Psoas muscle (tissue), 8 donors: ENCODE results near the gene PRRC1. TPM values are rescaled to one million over a fixed set of nuclear protein-coding genes. Genes with fewer than 3 reads are reported as not detected.

ENCODE experiments used
- ATAC-seq, 4 donors: fragments of 200-7000 bp; cut with Tn5 transposase; one replicate each; pipeline ENCODE4 v1.9.1; 2020; ENCODE audit warnings: moderate library complexity in 3 of 4, mild to moderate bottlenecking in 2 of 4
- DNase-seq, 2 donors: peaks; one replicate each; pipeline ENCODE4 v3.0.0-alpha.2; 2020
- H3K27ac ChIP-seq: fragments of 200-600 bp; one replicate; pipeline ENCODE4 v1.8.0; 2022
- H3K27me3 ChIP-seq, 3 donors: fragments of 200-600 bp in 1 of 3; one replicate each; pipeline versions ENCODE4 v1.6.1 to v1.8.0; 2013 to 2022; ENCODE audit warnings: low read length in 2 of 3, mild to moderate bottlenecking in 2 of 3, moderate library complexity in 1 of 3; ENCODE audit not compliant: insufficient read depth in 3 of 3
- H3K36me3 ChIP-seq, 2 donors: fragments of 200-600 bp in 1 of 2; one replicate each; pipeline versions ENCODE4 v1.6.1 to v1.8.0; 2013 to 2022; ENCODE audit warnings: low read depth in 1 of 2, mild to moderate bottlenecking in 1 of 2, moderate library complexity in 1 of 2; ENCODE audit not compliant: insufficient read depth in 1 of 2
- H3K4me1 ChIP-seq: fragments of 200-600 bp; one replicate; pipeline ENCODE4 v1.8.0; 2022
- H3K4me3 ChIP-seq: fragments of 200-600 bp; one replicate; pipeline ENCODE4 v1.8.0; 2022; ENCODE audit warnings: mild to moderate bottlenecking
- H3K9me3 ChIP-seq: fragments of 200-600 bp; one replicate; pipeline ENCODE4 v1.8.0; 2022
- WGBS, 3 donors: extraction: QIAGEN DNeasy Blood & Tissue Kit; methylation state at CpG; one replicate each; pipeline versions ENCODE4 v1.1.6 to v1.1.7; 2013; 5-methylcytosine and 5-hydroxymethylcytosine counted together
- intact Hi-C, 2 donors: fragments of 100-400 bp; cut with DNase I; formaldehyde crosslinking; loops; one replicate each; pipeline versions ENCODE4 v1.11.0 to v1.14.2; 2022
- polyA plus RNA-seq, 3 donors: library from polyadenylated mRNA; stranded (reverse); fragments of 200-250 nt; gene quantifications; one replicate each; pipeline ENCODE4 v1.2.3, GENCODE V29; 2013
- total RNA-seq, 4 donors: library from RNA; stranded (reverse); fragmentation: NEBNext Ultra II Directional in 2 of 4; extraction: Animal tissue kit (Norgen Biotek cat#: 25700) in 2 of 4; gene quantifications; one replicate each; pipeline versions ENCODE4 v1.2.1 to v1.2.4, GENCODE V29; 2021 to 2023
- TF ChIP-seq, protein P1 (sequence below): fragments of 200-600 bp; IDR thresholded peaks from one replicate; pipeline ENCODE4 v1.8.0; 2022; ENCODE audit warnings: antibody characterized with exemption
- donor health status: healthy with polysubstance abuse.
- donor health status: DM: no; HTN: no; CAD: no; lungs with moderate emphysema.
- donor health status: Bipolar disorder and iron deficiency.
- donor health status: healthy.
- donor health status: DM: yes; HTN: yes; CAD: no.
- donor health status: DM: no; HTN: no; CAD: no.
- donor health status: DM: no; HTN: no; CAD: no.
- donor health status: DM: yes; HTN: yes; CAD: no.

PRRC1 gene
- total and polyA plus RNA-seq, 7 donors: 7.0 to 26.6 (median 14.4) TPM

DNA sequence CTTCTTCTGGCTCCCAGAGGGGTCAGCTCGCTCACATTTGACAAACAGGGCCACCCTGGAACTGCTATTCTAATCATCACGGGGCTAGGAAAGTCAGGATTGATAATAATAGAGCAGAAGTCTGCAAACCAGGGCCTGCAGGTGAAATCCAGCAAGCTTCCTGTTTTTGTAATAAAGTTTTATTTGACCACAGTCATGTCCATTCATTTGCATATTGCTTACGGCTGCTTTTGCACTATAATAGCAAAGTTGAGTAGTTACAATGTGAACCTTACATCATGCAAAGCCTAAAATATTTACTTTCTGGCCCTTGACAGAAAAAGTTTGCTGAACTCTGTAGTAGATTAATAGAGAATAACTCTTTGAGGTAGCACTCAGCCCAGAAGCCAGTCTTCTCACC is 68.2 kb downstream of the PRRC1 start:
- no peak for ATAC-seq
- Histone ChIP-seq H3K27me3 (no peaks in the 10 kb centered on the region), H3K27ac (no peak overlapping the region), H3K9me3 (no peaks in the 10 kb centered on the region), H3K36me3 (no peaks in the 10 kb centered on the region), H3K4me1 (peaks cover 13% of the 10 kb centered on the region), H3K4me3 (no peak overlapping the region)
- DNase-seq: no peak
- WGBS, 3 donors: 61 to 74% (median 64%) methylated on average over 3 of the region's 3 CpGs
- intact Hi-C loops: loop anchor here (5.0 to 10.0 kb wide), 2 partner anchors 67 to 109 kb away; no protein-coding TSS in a partner anchor
- TF ChIP-seq, protein P1, sequence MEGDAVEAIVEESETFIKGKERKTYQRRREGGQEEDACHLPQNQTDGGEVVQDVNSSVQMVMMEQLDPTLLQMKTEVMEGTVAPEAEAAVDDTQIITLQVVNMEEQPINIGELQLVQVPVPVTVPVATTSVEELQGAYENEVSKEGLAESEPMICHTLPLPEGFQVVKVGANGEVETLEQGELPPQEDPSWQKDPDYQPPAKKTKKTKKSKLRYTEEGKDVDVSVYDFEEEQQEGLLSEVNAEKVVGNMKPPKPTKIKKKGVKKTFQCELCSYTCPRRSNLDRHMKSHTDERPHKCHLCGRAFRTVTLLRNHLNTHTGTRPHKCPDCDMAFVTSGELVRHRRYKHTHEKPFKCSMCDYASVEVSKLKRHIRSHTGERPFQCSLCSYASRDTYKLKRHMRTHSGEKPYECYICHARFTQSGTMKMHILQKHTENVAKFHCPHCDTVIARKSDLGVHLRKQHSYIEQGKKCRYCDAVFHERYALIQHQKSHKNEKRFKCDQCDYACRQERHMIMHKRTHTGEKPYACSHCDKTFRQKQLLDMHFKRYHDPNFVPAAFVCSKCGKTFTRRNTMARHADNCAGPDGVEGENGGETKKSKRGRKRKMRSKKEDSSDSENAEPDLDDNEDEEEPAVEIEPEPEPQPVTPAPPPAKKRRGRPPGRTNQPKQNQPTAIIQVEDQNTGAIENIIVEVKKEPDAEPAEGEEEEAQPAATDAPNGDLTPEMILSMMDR: no peak

DNA sequence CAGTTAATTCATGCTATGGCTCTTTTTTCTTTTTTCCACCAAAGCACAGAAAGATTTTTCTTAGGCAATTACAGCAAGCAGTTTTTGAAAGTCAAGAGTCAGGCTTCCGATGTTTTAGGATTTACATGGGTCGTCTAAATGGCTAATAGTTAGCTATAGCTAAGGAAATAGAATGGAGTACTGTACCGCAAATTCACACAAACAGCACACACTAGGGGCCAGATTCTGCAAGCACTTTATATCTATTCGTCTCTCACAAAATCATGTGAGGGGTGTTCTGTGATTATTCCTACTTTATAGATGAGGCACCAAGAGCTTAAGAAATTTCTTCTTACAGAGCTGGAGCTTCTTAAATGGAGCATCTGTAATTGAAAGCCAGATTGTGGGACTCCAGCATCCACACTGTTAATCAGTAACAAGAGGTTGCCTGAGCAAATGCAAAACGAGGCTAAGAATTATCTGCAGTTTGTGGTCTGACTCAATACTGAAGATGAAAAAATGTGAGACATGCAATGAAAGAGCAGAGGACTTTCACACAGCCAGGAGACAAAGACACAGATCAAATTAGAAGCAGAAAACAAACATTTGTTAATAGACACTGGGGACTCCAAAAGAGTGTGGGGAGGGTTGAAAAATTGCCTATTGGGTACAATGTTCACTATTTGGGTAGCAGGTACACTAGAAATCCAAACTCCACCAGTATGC is 68.8 kb downstream of the PRRC1 start:
- ATAC-seq: no peak
- no peaks in the 10 kb centered on the region for H3K27me3 ChIP-seq

DNA sequence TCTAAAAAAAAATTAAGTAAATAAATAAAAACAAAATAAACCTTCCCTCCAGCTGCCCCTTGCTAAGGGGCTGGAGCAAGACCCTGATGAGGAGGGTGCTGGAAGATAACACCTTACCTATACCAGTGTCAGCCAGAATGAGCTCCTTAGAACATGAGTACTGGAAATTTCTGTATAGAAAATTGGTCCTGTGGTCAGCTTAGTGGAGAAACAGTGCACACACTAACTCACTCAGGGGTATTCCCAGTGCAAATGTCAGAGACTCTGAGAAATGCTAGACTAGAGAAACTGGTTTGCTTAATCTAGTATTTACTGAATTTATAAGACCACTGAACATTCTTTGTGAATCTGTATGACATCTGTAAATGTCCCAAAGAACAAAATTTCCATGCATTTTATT is 69.4 kb downstream of the PRRC1 start:
- H3K9me3 ChIP-seq: no peaks in the 10 kb centered on the region
- peaks cover 13% of the 10 kb centered on the region for H3K4me1 ChIP-seq
- no peak overlapping the region for H3K27ac ChIP-seq
- no peaks in the 10 kb centered on the region for H3K36me3 ChIP-seq
- H3K4me3 ChIP-seq: no peak overlapping the region
- DNase-seq (no peak), ATAC-seq (no peak)
- no peaks in the 10 kb centered on the region for H3K27me3 ChIP-seq
- intact Hi-C loops: loop anchor here (5.0 to 10.0 kb wide), 2 partner anchors 65 to 108 kb away; no protein-coding TSS in a partner anchor
- TF ChIP-seq, protein P1: no peak

More for the DNA sequence above, 68.8 kb downstream of the PRRC1 start:
- intact Hi-C loops: loop anchor here (5.0 to 10.0 kb wide), 2 partner anchors 66 to 109 kb away; no protein-coding TSS in a partner anchor
- TF ChIP-seq, protein P1: no peak
- no peak overlapping the region for H3K4me3 ChIP-seq
- no peaks in the 10 kb centered on the region for H3K9me3 ChIP-seq
- DNase-seq: no peak
- WGBS, 3 donors: 77 to 82% (median 80%) methylated on average over 5 of the region's 5 CpGs
- H3K36me3 ChIP-seq: no peaks in the 10 kb centered on the region
- H3K4me1 ChIP-seq: peaks cover 13% of the 10 kb centered on the region
- no peak overlapping the region for H3K27ac ChIP-seq

DNA sequence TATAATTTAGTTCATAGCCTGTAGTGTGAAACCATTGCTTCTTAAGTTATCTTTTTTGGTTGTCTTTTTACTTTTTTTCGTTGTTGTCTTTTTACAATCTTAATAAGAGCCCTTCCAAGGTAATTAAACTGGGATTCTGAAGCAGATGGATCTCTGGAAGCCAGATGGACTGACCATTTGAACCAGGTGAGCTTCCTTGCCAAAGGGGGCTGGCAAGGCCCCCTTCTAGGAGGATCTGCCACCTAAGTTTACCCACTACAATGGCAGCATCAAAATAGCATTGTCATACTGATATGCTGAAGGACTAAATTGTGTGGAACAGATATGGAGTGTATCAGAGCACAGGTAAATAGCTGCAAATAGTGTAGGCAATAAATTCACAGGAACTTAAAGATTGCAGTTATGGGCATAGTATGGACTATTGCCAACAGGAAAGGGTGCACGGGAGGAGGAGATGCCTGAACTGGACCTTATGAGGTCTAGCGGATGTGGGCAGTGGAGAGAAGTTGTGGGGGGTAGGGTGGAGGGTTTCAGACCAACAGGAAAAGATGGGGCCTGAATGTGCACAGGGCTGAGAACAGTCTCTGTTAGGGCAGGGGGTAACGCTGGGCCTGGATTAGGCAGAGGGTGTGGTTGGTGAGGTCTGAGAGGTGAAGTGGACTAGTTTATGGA is 69.9 kb downstream of the PRRC1 start:
- no peaks in the 10 kb centered on the region for H3K27me3 ChIP-seq
- intact Hi-C loops: loop anchor here (5.0 to 10.0 kb wide), 2 partner anchors 65 to 107 kb away; no protein-coding TSS in a partner anchor
- 82 to 85% (median 82%) methylated on average over 4 of the region's 4 CpGs for WGBS, 3 donors
- no peaks in the 10 kb centered on the region for H3K36me3 ChIP-seq
- H3K27ac ChIP-seq: no peak overlapping the region
- ATAC-seq: no peak
- no peak for DNase-seq
- TF ChIP-seq, protein P1: no peak
- peaks cover 10% of the 10 kb centered on the region for H3K4me1 ChIP-seq
- H3K9me3 ChIP-seq: no peaks in the 10 kb centered on the region
- no peak overlapping the region for H3K4me3 ChIP-seq
